Lower lobe of right lung (tissue), 2 donors: ENCODE measurements around the gene LRRC8B. TPM values are rescaled to one million over a fixed set of nuclear protein-coding genes. Genes with fewer than 3 reads are reported as not detected.

Source experiments
- ATAC-seq, 2 donors: fragments of 200-7000 bp; cut with Tn5 transposase; one replicate each; pipeline ENCODE4 v1.9.1; 2020 to 2022; ENCODE audit warnings: mild to moderate bottlenecking in 2 of 2, moderate library complexity in 2 of 2
- DNase-seq: peaks from one replicate; pipeline ENCODE4 v3.0.0-alpha.2; 2020
- H3K27ac ChIP-seq: fragments of 200-600 bp; one replicate; pipeline ENCODE4 v1.8.0; 2022
- H3K27me3 ChIP-seq: fragments of 200-600 bp; one replicate; pipeline ENCODE4 v1.8.0; 2022; ENCODE audit warnings: low read depth
- H3K36me3 ChIP-seq: fragments of 200-600 bp; one replicate; pipeline ENCODE4 v1.8.0; 2022; ENCODE audit warnings: mild to moderate bottlenecking
- H3K4me1 ChIP-seq: fragments of 200-600 bp; one replicate; pipeline ENCODE4 v1.8.0; 2022
- H3K4me3 ChIP-seq: fragments of 200-600 bp; one replicate; pipeline ENCODE4 v1.8.0; 2022; ENCODE audit warnings: mild to moderate bottlenecking
- H3K9me3 ChIP-seq: fragments of 200-600 bp; one replicate; pipeline ENCODE4 v1.8.0; 2022
- intact Hi-C: fragments of 100-400 bp; cut with DNase I; formaldehyde crosslinking; loops from one replicate; pipeline ENCODE4 v1.11.0; 2022
- total RNA-seq: library from RNA; stranded (reverse); fragmentation: NEBNext Ultra II Directional; extraction: Animal tissue kit (Norgen Biotek cat#: 25700); gene quantifications from one replicate; pipeline ENCODE4 v1.2.1, GENCODE V29; 2021
- TF ChIP-seq, protein P1 (sequence below): fragments of 200-600 bp; IDR thresholded peaks from one replicate; pipeline ENCODE4 v1.8.0; 2022; ENCODE audit warnings: antibody characterized with exemption, mild to moderate bottlenecking
- donor health status: DM: no; HTN: yes; CAD: no; lungs with severe emphysema.

Gene LRRC8B
- total RNA-seq, 1 donor from 2014 or later = 16.4 TPM

DNA sequence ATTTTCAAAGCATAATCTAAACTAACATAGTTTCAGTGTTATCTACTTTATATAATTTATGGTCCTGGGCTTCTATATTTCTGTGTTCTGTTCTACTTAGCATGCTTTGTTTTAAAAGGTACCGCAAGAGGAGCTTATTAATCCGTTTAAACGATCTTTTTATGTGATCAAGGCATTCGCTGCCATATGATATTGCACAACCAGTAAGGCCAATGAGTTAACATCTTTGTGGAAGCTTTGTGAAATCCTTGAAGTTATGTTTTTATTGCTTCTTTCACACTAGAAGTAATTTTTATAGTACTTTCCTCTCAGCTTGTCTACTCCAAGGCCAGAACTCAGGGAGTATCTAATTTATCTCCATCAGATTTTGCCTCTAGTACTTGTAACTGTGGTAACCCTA is 117.2 kb downstream of the LRRC8B start:
- DNase-seq (no peak), ATAC-seq (no peak)
- TF ChIP-seq, protein P1, sequence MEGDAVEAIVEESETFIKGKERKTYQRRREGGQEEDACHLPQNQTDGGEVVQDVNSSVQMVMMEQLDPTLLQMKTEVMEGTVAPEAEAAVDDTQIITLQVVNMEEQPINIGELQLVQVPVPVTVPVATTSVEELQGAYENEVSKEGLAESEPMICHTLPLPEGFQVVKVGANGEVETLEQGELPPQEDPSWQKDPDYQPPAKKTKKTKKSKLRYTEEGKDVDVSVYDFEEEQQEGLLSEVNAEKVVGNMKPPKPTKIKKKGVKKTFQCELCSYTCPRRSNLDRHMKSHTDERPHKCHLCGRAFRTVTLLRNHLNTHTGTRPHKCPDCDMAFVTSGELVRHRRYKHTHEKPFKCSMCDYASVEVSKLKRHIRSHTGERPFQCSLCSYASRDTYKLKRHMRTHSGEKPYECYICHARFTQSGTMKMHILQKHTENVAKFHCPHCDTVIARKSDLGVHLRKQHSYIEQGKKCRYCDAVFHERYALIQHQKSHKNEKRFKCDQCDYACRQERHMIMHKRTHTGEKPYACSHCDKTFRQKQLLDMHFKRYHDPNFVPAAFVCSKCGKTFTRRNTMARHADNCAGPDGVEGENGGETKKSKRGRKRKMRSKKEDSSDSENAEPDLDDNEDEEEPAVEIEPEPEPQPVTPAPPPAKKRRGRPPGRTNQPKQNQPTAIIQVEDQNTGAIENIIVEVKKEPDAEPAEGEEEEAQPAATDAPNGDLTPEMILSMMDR = no peak
- H3K9me3 ChIP-seq = no peaks in the 10 kb centered on the region
- no peaks in the 10 kb centered on the region for H3K27me3 ChIP-seq
- no peak overlapping the region for H3K4me3 ChIP-seq
- no peaks in the 10 kb centered on the region for H3K36me3 ChIP-seq
- peaks cover 6% of the 10 kb centered on the region for H3K4me1 ChIP-seq
- intact Hi-C loops = no loop called here
- H3K27ac ChIP-seq = no peak overlapping the region

DNA sequence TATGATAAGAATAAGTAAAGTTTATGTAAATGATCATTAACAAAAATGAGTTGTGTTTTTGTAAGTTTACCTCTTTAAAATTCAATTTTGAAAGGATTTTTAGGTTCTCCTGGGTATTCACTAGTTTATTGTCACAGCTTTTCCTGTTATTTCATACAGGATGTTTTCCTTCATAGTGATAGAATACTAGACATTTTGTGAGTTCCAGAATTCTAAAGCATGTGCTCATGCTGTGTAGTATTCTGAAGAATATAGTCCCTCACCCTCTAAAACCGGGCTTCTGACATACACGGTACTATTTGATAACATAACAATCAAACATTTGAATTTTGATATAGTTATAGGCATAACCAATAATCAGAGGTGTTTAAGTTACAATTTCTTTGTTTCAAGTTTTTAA is 118.9 kb downstream of the LRRC8B start:
- intact Hi-C loops = no loop called here
- DNase-seq (no peak), ATAC-seq (no peak)
- Histone ChIP-seq H3K9me3 (no peaks in the 10 kb centered on the region), H3K4me1 (peaks cover 3% of the 10 kb centered on the region), H3K27me3 (no peaks in the 10 kb centered on the region), H3K4me3 (no peak overlapping the region), H3K27ac (no peak overlapping the region), H3K36me3 (no peaks in the 10 kb centered on the region)
- TF ChIP-seq, protein P1 = no peak

DNA sequence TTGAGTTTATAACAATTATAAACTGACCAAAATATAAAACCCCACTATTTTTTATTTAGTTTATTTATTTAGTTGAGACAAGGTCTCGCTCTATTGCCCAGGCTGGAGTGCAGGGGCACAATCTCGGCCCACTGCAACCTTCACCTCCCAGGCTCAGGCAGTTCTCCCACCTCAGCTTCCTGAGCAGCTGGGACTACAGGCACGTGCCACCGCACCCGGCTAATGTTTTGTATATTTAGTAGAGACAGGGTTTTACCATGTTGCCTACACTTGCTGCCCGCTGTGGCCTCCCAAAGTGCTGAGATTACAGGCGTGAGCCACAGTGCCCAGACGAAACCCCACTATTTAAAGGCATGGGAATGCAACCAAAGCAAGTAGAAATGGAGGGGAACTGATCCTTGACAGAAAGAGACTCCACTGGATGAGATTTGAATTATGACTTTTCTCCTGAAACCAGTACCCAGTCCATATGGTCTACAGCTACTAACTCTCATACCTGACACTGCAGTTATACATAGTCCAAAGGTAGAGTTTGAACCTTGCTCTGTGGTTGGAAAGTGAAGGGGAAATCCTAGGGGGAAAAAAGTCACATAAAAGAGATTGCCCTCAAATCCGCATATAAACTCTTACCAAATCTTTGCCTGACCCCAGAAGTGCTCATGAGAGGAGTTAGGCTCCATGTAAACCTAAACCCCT is 119.6 kb downstream of the LRRC8B start:
- ATAC-seq (no peak), DNase-seq (no peak)
- H3K4me1 ChIP-seq = peaks cover 4% of the 10 kb centered on the region
- H3K27me3 ChIP-seq = no peaks in the 10 kb centered on the region
- H3K36me3 ChIP-seq = no peaks in the 10 kb centered on the region
- TF ChIP-seq, protein P1 = no peak
- no peaks in the 10 kb centered on the region for H3K9me3 ChIP-seq
- intact Hi-C loops = no loop called here
- no peak overlapping the region for H3K27ac ChIP-seq
- H3K4me3 ChIP-seq = no peak overlapping the region

DNA sequence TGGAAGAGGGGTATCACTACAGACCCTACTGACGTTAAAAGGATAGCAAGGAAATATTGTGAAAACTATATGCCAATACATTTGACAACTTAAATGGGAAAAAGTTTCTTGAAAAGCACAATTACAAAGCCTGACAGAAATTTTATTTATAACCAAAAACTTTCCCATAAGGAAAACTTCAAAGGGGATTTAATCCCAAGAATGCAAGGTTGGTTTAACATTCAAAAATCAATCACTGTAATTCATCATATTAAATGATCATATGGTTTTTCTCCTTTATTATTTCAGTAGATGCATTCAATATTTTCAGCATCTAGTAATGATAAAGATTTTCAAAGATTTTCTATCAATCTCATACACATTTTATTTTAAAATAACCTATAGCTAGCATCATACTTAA is 121.6 kb downstream of the LRRC8B start:
- Histone ChIP-seq H3K4me3 (no peak overlapping the region), H3K9me3 (no peaks in the 10 kb centered on the region), H3K36me3 (no peaks in the 10 kb centered on the region), H3K27me3 (no peaks in the 10 kb centered on the region), H3K4me1 (peaks cover 7% of the 10 kb centered on the region), H3K27ac (no peak overlapping the region)
- DNase-seq = no peak
- intact Hi-C loops = no loop called here
- TF ChIP-seq, protein P1 = no peak
- ATAC-seq = no peak

Other genes starting within 250 kb of the LRRC8B start
- gene GBP6, start 160.8 kb upstream of the LRRC8B start, total RNA-seq = 0.68 TPM
- 13.0 TPM for gene LRRC8C, start 108.3 kb downstream of the LRRC8B start, total RNA-seq